Measurements from ENCODE around the gene TRAPPC3L. TPM values are rescaled to one million over a fixed set of nuclear protein-coding genes. Genes with fewer than 3 reads are reported as not detected.
A peak's percentile ranks its signal among the peaks of the same experiment; 100 is the strongest.

Gene TRAPPC3L
- total RNA-seq, 1 donor from 2014 or later, result not detected

- H3K4me3 ChIP-seq, result no peak overlapping the region
- no peaks in the 10 kb centered on the region for H3K36me3 ChIP-seq
- no peak for DNase-seq
- intact Hi-C loops (cut with micrococcal nuclease), result no loop called here
- H3K9me3 ChIP-seq (replicated peaks), result no peaks in the 10 kb centered on the region
- H3K27ac ChIP-seq (replicated peaks), result no peak overlapping the region
- TF ChIP-seq CTCF (IDR thresholded peaks at IDR 0.05; ENCODE audit: borderline replicate concordance), result no peak
- no peaks in the 10 kb centered on the region for H3K27me3 ChIP-seq (ENCODE audit: low read depth)
- H3K4me1 ChIP-seq, result peaks cover 22% of the 10 kb centered on the region
Measured at GRCh38 chr6:116564311-116564710, 18.8 kb upstream of the TRAPPC3L start.

- H3K9me3 ChIP-seq (replicated peaks), result no peaks in the 10 kb centered on the region
- H3K36me3 ChIP-seq, result no peaks in the 10 kb centered on the region
- H3K4me3 ChIP-seq, result no peak overlapping the region
- intact Hi-C loops (cut with micrococcal nuclease), result no loop called here
- H3K4me1 ChIP-seq, result peaks cover 17% of the 10 kb centered on the region
- no peak overlapping the region for H3K27ac ChIP-seq (replicated peaks)
- H3K27me3 ChIP-seq (ENCODE audit: low read depth), result no peaks in the 10 kb centered on the region
- TF ChIP-seq CTCF (IDR thresholded peaks at IDR 0.05; ENCODE audit: borderline replicate concordance), result no peak
- DNase-seq, result no peak
Measured at GRCh38 chr6:116563830-116564229, 18.3 kb upstream of the TRAPPC3L start.

GRCh38 chr6:116562614-116563013 is 17.1 kb upstream of the TRAPPC3L start:
- no peaks in the 10 kb centered on the region for H3K36me3 ChIP-seq
- no peak overlapping the region for H3K4me3 ChIP-seq
- intact Hi-C loops (cut with micrococcal nuclease), result no loop called here
- H3K9me3 ChIP-seq (replicated peaks), result no peaks in the 10 kb centered on the region
- no peak for DNase-seq
- peaks cover 25% of the 10 kb centered on the region for H3K4me1 ChIP-seq
- H3K27me3 ChIP-seq (ENCODE audit: low read depth), result no peaks in the 10 kb centered on the region
- no peak for TF ChIP-seq CTCF (IDR thresholded peaks at IDR 0.05; ENCODE audit: borderline replicate concordance)
- peak overlapping the region; percentile 11 for H3K27ac ChIP-seq (replicated peaks)

- Histone ChIP-seq H3K9me3 (replicated peaks) (no peaks in the 10 kb centered on the region), H3K4me1 (peaks cover 31% of the 10 kb centered on the region), H3K27ac (replicated peaks) (no peak overlapping the region), H3K36me3 (no peaks in the 10 kb centered on the region), H3K4me3 (no peak overlapping the region), H3K27me3 (ENCODE audit: low read depth) (no peaks in the 10 kb centered on the region)
- no peak for DNase-seq
- intact Hi-C loops (cut with micrococcal nuclease), result no loop called here
- no peak for TF ChIP-seq CTCF (IDR thresholded peaks at IDR 0.05; ENCODE audit: borderline replicate concordance)
Measured at GRCh38 chr6:116562019-116562403, 16.5 kb upstream of the TRAPPC3L start.

GRCh38 chr6:116561377-116562018 is 16.0 kb upstream of the TRAPPC3L start:
- no peaks in the 10 kb centered on the region for H3K9me3 ChIP-seq (replicated peaks)
- H3K27me3 ChIP-seq (ENCODE audit: low read depth), result no peaks in the 10 kb centered on the region
- no peaks in the 10 kb centered on the region for H3K36me3 ChIP-seq
- peak; percentile 69 for DNase-seq
- peak; percentile 97 for TF ChIP-seq CTCF (IDR thresholded peaks at IDR 0.05; ENCODE audit: borderline replicate concordance)
- peaks cover 31% of the 10 kb centered on the region for H3K4me1 ChIP-seq
- intact Hi-C loops (cut with micrococcal nuclease), result no loop called here
- peak overlapping the region; percentile 24 for H3K4me3 ChIP-seq
- no peak overlapping the region for H3K27ac ChIP-seq (replicated peaks)
